ENCODE results near the gene GFI1. TPM values are rescaled to one million over a fixed set of nuclear protein-coding genes. Genes with fewer than 3 reads are reported as not detected.

GFI1 gene
- total and polyA plus RNA-seq, 7 donors, result 0.28 to 9.6 (median 0.49) TPM

DNA sequence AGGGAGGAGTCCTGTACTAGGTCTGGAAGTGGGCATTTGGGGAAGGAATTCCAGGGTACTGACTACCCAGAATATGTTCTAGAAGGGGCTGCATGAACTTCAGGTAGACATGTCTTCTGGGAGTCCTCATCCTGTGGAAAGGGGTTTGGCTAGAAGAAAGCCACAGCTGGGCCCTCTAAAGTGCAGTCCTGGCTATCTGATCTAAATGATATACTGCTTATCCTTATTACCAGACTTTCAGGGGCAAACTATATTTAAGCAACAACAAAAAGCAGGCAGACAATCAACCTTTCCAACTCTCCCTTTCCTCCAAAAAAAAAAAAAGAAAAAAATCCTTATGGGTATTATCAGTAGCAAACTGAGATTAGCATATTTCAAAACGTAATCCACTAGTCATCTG lies 29.8 kb upstream of the GFI1 start:
- Histone ChIP-seq H3K9me3 (no peaks in the 10 kb centered on the region), H3K27ac (no peak overlapping the region), H3K4me3 (no peak overlapping the region), H3K4me1 (no peaks in the 10 kb centered on the region), H3K36me3 (peaks cover 0 to 3% (median 0%) of the 10 kb centered on the region in 4 donors), H3K27me3 (no peaks in the 10 kb centered on the region)
- no peak for DNase-seq
- TF ChIP-seq EP300 (IDR thresholded peaks at IDR 0.05) (no peak), POLR2A (IDR thresholded peaks at IDR 0.05) (no peak), POLR2AphosphoS5 (IDR thresholded peaks at IDR 0.05) (no peak)
- TF ChIP-seq, protein P1, sequence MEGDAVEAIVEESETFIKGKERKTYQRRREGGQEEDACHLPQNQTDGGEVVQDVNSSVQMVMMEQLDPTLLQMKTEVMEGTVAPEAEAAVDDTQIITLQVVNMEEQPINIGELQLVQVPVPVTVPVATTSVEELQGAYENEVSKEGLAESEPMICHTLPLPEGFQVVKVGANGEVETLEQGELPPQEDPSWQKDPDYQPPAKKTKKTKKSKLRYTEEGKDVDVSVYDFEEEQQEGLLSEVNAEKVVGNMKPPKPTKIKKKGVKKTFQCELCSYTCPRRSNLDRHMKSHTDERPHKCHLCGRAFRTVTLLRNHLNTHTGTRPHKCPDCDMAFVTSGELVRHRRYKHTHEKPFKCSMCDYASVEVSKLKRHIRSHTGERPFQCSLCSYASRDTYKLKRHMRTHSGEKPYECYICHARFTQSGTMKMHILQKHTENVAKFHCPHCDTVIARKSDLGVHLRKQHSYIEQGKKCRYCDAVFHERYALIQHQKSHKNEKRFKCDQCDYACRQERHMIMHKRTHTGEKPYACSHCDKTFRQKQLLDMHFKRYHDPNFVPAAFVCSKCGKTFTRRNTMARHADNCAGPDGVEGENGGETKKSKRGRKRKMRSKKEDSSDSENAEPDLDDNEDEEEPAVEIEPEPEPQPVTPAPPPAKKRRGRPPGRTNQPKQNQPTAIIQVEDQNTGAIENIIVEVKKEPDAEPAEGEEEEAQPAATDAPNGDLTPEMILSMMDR (IDR thresholded peaks at IDR 0.05), result no peak
- intact Hi-C loops (cut with DNase I), result no loop called here
- WGBS, 2 donors, result 88 to 91% methylated on average over 1 of the region's 1 CpG

DNA sequence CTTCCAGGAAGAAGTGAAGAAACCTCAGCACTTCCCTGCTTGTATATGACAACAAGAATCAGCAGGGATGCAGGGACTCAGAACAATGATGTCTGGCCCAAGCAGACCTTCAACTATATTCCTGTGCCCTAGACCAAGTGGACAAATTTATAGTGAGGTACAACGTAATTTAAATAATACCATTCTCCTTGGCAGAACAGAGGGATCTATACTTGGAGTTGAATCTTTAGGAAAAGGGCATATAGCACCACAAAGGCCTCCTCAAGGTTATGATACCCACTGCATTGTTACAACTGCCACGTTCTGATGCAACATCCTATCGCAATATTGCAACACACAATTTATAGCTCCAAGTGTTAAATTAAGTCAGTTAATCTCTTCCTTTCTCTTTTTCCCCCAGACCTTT lies 29.1 kb upstream of the GFI1 start:
- Histone ChIP-seq H3K9me3 (no peaks in the 10 kb centered on the region), H3K36me3 (peaks cover 0 to 3% (median 0%) of the 10 kb centered on the region in 4 donors), H3K27ac (no peak overlapping the region), H3K27me3 (no peaks in the 10 kb centered on the region), H3K4me3 (no peak overlapping the region), H3K4me1 (no peaks in the 10 kb centered on the region)
- TF ChIP-seq EP300 (IDR thresholded peaks at IDR 0.05), result no peak
- TF ChIP-seq POLR2AphosphoS5 (IDR thresholded peaks at IDR 0.05), result no peak
- TF ChIP-seq POLR2A (IDR thresholded peaks at IDR 0.05), result no peak
- DNase-seq, result no peak
- intact Hi-C loops (cut with DNase I), result no loop called here
- 92% methylated on average over 3 of the region's 3 CpGs for WGBS, 2 donors

DNA sequence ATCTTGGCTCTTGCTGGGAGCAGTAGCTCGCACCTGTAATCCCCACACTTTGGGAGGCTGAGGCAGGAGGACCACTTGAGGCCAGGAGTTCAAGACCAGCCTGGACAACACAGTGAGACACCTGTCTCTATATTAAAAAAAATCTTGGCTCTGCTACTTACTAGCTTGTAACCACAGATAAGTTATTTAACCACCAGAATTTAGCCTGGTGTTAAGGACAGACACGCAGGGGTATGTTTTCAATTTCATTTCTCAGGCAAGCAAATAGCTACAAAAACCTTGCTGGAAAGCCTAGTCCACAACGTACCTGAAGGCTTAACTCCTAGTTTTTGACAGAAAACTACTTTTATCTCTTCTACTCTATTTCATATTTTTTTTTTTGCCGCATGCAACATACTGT lies 24.8 kb upstream of the GFI1 start:
- 91 to 96% methylated on average over 4 of the region's 4 CpGs for WGBS, 2 donors
- DNase-seq, result no peak
- H3K9me3 ChIP-seq, result no peaks in the 10 kb centered on the region
- H3K4me1 ChIP-seq, result no peaks in the 10 kb centered on the region
- H3K36me3 ChIP-seq, result peaks cover 0 to 3% (median 0%) of the 10 kb centered on the region in 4 donors
- no peak for TF ChIP-seq POLR2A (IDR thresholded peaks at IDR 0.05)
- TF ChIP-seq POLR2AphosphoS5 (IDR thresholded peaks at IDR 0.05), result no peak
- intact Hi-C loops (cut with DNase I), result no loop called here
- no peak overlapping the region for H3K27ac ChIP-seq
- no peak overlapping the region for H3K4me3 ChIP-seq
- no peaks in the 10 kb centered on the region for H3K27me3 ChIP-seq

DNA sequence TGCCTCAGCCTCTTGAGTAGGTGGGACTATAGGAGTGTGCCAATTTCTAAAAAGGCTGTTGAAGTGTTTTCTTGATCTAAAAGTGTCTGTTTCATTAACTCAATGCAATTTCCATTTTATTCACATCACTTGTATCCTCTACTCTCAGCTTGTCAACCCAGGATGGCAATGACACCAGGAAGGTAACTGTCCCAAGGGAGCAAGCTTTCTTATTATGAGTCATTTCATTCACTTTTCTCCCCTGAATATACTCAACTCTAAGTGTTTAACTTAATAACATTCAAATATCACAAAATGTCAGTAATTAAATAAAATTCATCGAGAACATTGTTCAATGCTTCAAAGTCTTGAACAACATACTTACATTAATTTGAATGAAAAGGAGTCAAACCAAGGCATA lies 22.9 kb upstream of the GFI1 start:
- 93 to 99% methylated on average over 1 of the region's 1 CpG for WGBS, 2 donors
- TF ChIP-seq POLR2AphosphoS5 (IDR thresholded peaks at IDR 0.05) (no peak), EP300 (IDR thresholded peaks at IDR 0.05) (no peak), POLR2A (IDR thresholded peaks at IDR 0.05) (no peak)
- TF ChIP-seq, protein P1 (IDR thresholded peaks at IDR 0.05), result no peak
- no peak for DNase-seq
- intact Hi-C loops (cut with DNase I), result no loop called here
- Histone ChIP-seq H3K36me3 (peaks cover 0 to 3% (median 0%) of the 10 kb centered on the region in 4 donors), H3K27ac (no peak overlapping the region), H3K27me3 (no peaks in the 10 kb centered on the region), H3K4me3 (no peak overlapping the region), H3K4me1 (no peaks in the 10 kb centered on the region), H3K9me3 (no peaks in the 10 kb centered on the region)

DNA sequence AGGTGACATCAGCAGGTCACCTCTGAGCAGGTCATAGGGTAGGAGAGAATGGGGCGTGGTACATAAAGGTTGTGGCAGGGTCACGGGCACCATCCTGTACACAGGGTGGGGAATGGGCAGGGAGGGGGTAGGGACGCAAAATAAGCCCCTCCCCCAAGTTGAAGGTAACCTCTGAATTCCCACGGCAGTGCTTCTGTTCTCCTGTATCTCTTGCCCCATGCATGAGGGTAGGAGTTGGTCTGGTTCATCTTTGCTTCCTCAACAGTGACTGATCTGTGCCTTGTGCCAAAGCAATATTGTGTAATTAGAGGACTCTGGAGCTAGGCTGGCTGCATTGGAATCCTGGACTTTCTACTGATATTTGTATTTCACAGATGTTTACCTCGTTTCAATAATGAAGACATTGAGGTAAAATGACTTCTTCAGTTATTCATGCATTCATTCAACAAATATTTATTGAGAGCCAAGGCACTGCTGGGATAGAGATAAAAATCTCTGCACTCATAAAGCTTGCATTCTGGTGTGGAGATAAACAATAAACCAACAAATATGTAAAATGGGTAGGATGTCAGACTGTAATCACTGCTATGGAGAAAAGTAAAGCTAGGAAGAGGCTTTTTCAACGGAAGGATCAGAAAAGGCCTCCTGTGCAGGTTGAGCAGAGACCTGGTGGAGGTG lies 18.4 kb upstream of the GFI1 start:
- Histone ChIP-seq H3K27me3 (no peaks in the 10 kb centered on the region), H3K27ac (no peak overlapping the region), H3K36me3 (no peaks in the 10 kb centered on the region), H3K9me3 (no peaks in the 10 kb centered on the region), H3K4me1 (no peaks in the 10 kb centered on the region), H3K4me3 (no peak overlapping the region)
- 43 to 68% methylated on average over 6 of the region's 6 CpGs for WGBS, 2 donors
- no peak for DNase-seq
- no peak for TF ChIP-seq EP300 (IDR thresholded peaks at IDR 0.05)
- TF ChIP-seq, protein P1 (IDR thresholded peaks at IDR 0.05), result no peak
- no peak for TF ChIP-seq POLR2A (IDR thresholded peaks at IDR 0.05)
- no peak for TF ChIP-seq POLR2AphosphoS5 (IDR thresholded peaks at IDR 0.05)
- intact Hi-C loops (cut with DNase I), result no loop called here

All from sigmoid colon (tissue), 7 donors.